Esophagus squamous epithelium (tissue), 5 donors: ENCODE data around the gene SLC15A5. TPM values are rescaled to one million over a fixed set of nuclear protein-coding genes. Genes with fewer than 3 reads are reported as not detected.

Experiments used
- DNase-seq: peaks from one replicate; lab custom pipeline; 2025; lab: John Stamatoyannopoulos, UW
- H3K27ac ChIP-seq, 4 donors: fragments of 200-600 bp; sonication (generic); one replicate each; pipeline ENCODE4 v1.5.1; 2016 to 2019; ENCODE audit warnings: mild to moderate bottlenecking in 1 of 4
- H3K27me3 ChIP-seq, 4 donors: fragments of 200-600 bp; sonication (generic); 1 replicate in 3 of 4; 2 replicates in 1 of 4; pipeline versions ENCODE4 v1.5.1 to v1.6.0; 2017 to 2021; ENCODE audit warnings: antibody characterized with exemption in 1 of 4
- H3K36me3 ChIP-seq, 3 donors: fragments of 200-600 bp; sonication (generic); one replicate each; pipeline ENCODE4 v1.5.1; 2016 to 2019
- H3K4me1 ChIP-seq, 3 donors: fragments of 200-600 bp; sonication (generic); one replicate each; pipeline ENCODE4 v1.5.1; 2017 to 2019
- H3K4me3 ChIP-seq, 4 donors: fragments of 200-600 bp; sonication (generic); 1 replicate in 3 of 4; 2 replicates in 1 of 4; pipeline ENCODE4 v1.5.1; 2016 to 2019; ENCODE audit warnings: mild to moderate bottlenecking in 2 of 4, moderate library complexity in 1 of 4
- H3K9me3 ChIP-seq, 3 donors: fragments of 200-600 bp; sonication (generic); one replicate each; pipeline ENCODE4 v1.5.1; 2016 to 2019
- POLR2A ChIP-seq, 4 donors: fragments of 450-650 bp; IDR thresholded peaks; one replicate each; pipeline ENCODE4 v1.6.1; 2017; ENCODE audit warnings: antibody characterized with exemption in 4 of 4, mild to moderate bottlenecking in 4 of 4, moderate library complexity in 3 of 4
- WGBS, 2 donors: methylation state at CpG; one replicate each; pipeline ENCODE4 v1.1.5; 2018; 5-methylcytosine and 5-hydroxymethylcytosine counted together
- intact Hi-C: fragments of 100-400 bp; cut with DNase I; formaldehyde crosslinking; loops from one replicate; pipeline ENCODE4 v1.15.0; 2022
- total RNA-seq, 4 donors: library from RNA; depleted of rRNA; stranded (reverse); fragments of >200 nt; gene quantifications; one replicate each; pipeline ENCODE4 v1.1.0, GENCODE V29; 2016
- TF ChIP-seq, protein P1 (sequence below), 6 experiments: fragments of 450-650 bp in 4 of 6; fragments of 200-600 bp in 2 of 6; sonication (generic) in 2 of 6; IDR thresholded peaks; one replicate each; pipeline ENCODE4 v1.5.1; 2016 to 2019; ENCODE audit warnings: antibody characterized with exemption in 6 of 6, mild to moderate bottlenecking in 4 of 6, moderate library complexity in 4 of 6
- donor health status: DM: yes; HTN: yes; CAD: no.

The SLC15A5 gene
- total RNA-seq, 4 donors from 2014 or later, result not detected

DNA sequence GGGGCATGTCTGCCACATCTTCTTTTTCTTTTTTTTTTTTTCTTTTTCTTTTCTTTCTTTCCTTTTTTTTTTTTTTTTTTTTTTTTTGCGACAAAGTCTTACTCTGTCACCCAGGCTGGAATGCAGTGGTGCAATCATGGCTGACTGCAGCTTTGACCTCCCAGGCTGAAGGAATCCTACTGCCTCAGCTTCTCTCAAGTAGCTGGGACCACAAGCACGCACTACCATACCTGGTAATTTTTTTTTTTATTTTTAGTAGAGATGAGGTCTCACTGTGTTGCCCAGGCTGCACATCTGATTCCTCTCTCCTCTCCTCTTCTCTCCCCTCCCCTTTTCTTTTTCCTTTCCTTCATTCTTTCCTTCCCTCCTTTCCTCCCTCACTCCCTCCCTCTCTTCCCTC lies 18.5 kb downstream of the SLC15A5 start:
- TF ChIP-seq POLR2A (IDR thresholded peaks at IDR 0.05), result no peak
- TF ChIP-seq, protein P1, sequence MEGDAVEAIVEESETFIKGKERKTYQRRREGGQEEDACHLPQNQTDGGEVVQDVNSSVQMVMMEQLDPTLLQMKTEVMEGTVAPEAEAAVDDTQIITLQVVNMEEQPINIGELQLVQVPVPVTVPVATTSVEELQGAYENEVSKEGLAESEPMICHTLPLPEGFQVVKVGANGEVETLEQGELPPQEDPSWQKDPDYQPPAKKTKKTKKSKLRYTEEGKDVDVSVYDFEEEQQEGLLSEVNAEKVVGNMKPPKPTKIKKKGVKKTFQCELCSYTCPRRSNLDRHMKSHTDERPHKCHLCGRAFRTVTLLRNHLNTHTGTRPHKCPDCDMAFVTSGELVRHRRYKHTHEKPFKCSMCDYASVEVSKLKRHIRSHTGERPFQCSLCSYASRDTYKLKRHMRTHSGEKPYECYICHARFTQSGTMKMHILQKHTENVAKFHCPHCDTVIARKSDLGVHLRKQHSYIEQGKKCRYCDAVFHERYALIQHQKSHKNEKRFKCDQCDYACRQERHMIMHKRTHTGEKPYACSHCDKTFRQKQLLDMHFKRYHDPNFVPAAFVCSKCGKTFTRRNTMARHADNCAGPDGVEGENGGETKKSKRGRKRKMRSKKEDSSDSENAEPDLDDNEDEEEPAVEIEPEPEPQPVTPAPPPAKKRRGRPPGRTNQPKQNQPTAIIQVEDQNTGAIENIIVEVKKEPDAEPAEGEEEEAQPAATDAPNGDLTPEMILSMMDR (IDR thresholded peaks at IDR 0.05), result no peak
- intact Hi-C loops, result no loop called here
- H3K27ac ChIP-seq, result no peak overlapping the region
- H3K36me3 ChIP-seq, result no peaks in the 10 kb centered on the region
- WGBS, 2 donors, result 70 to 79% methylated on average over 2 of the region's 2 CpGs
- H3K4me1 ChIP-seq, result no peaks in the 10 kb centered on the region
- DNase-seq, result no peak
- no peaks in the 10 kb centered on the region for H3K9me3 ChIP-seq
- H3K4me3 ChIP-seq, result no peak overlapping the region
- no peaks in the 10 kb centered on the region for H3K27me3 ChIP-seq

DNA sequence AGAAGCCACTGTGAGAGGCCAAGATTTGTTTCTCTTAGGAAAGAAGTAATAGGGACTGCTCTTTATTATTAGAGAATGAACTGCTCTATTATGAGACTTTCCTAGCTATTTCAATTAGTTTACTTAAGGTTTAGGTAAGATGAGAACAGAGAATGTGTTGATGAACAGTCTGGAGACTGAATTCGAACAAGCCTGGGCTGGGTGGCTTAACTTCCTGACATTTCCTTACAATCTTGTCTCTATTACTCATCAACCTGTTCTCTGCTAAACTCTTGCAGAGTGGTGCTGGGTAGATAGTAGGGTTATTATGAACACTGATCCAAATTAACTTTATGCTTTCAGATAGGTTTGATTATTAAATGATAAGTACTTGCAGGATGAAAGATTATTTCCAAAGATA lies 31.2 kb downstream of the SLC15A5 start:
- WGBS, 2 donors, result 23 to 31% methylated on average over 1 of the region's 1 CpG
- no peak for DNase-seq
- H3K36me3 ChIP-seq, result no peaks in the 10 kb centered on the region
- no peaks in the 10 kb centered on the region for H3K9me3 ChIP-seq
- no peak overlapping the region for H3K27ac ChIP-seq
- no peaks in the 10 kb centered on the region for H3K4me1 ChIP-seq
- H3K4me3 ChIP-seq, result no peak overlapping the region
- H3K27me3 ChIP-seq, result no peaks in the 10 kb centered on the region
- intact Hi-C loops, result no loop called here
- no peak for TF ChIP-seq POLR2A (IDR thresholded peaks at IDR 0.05)
- TF ChIP-seq, protein P1 (IDR thresholded peaks at IDR 0.05), result no peak

DNA sequence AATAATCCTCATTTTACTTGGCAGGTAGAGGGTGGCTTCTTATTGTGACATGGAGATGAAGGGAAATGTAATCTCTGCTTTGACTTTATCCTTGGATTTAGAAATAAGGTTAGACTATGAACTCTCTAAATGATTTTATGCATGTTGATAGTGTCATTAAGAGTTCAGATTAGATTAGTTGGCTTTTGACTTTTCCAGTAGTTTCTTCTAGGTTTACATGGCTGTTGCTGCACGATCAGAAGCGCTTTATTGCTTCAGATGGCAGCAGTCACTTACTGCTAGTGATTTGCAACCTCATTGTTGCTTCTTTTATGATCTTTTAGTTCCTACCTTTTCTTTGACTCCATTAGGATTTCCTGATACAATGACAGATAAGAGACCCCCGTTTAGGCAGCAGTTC lies 32.3 kb downstream of the SLC15A5 start:
- TF ChIP-seq, protein P1 (IDR thresholded peaks at IDR 0.05), result no peak
- no peak for TF ChIP-seq POLR2A (IDR thresholded peaks at IDR 0.05)
- no peaks in the 10 kb centered on the region for H3K36me3 ChIP-seq
- H3K4me1 ChIP-seq, result no peaks in the 10 kb centered on the region
- H3K9me3 ChIP-seq, result no peaks in the 10 kb centered on the region
- no peak overlapping the region for H3K27ac ChIP-seq
- no peak for DNase-seq
- 66 to 68% methylated on average over 3 of the region's 3 CpGs for WGBS, 2 donors
- intact Hi-C loops, result no loop called here
- H3K27me3 ChIP-seq, result no peaks in the 10 kb centered on the region
- H3K4me3 ChIP-seq, result no peak overlapping the region

DNA sequence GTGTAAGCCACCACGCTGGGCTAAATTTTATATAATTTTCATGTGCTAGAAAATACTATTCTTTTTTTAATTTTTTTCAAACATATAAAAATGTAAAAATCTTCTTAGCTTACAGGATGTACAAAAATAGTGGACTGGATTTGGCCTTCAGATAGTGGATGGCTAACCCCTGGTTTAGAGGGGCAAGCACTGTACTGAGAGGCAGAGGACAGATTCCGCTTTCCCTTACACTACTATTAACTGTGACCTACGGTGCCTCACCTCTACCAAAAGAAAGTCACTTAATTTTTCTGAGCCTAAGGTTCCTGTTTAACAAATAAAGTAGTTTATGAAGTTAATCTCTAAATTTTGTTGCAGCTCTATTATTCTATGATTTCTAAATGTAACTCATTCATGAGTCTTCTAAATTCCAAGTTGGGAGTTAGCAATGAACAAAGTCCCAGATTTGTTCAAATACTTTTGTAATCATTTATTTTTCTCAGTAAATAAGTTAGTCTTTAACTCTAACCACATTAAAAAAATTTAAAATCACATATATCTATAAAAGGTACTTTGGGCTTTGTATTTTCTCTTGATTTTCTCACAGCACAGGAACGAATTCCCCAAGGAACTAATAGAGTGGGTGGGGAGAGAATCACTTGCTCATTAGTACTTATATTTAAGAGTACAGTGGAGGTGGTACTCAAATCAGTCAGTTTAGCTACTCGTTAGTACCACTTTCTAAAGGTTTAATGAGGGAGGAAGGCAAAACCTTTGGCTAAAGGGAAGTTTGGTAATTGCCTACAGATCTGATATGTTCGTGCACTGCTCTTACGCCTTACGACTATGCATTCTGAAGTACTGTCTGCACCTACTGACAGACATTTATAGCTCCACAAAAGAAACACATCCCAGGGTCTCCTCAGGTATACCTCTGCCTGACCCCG lies 33.7 kb downstream of the SLC15A5 start:
- no peak overlapping the region for H3K27ac ChIP-seq
- H3K27me3 ChIP-seq, result no peaks in the 10 kb centered on the region
- WGBS, 2 donors, result 77 to 81% methylated on average over 9 of the region's 9 CpGs
- intact Hi-C loops, result no loop called here
- DNase-seq, result no peak
- H3K4me1 ChIP-seq, result no peaks in the 10 kb centered on the region
- TF ChIP-seq POLR2A (IDR thresholded peaks at IDR 0.05), result no peak
- TF ChIP-seq, protein P1 (IDR thresholded peaks at IDR 0.05), result no peak
- no peaks in the 10 kb centered on the region for H3K9me3 ChIP-seq
- no peak overlapping the region for H3K4me3 ChIP-seq
- H3K36me3 ChIP-seq, result no peaks in the 10 kb centered on the region

DNA sequence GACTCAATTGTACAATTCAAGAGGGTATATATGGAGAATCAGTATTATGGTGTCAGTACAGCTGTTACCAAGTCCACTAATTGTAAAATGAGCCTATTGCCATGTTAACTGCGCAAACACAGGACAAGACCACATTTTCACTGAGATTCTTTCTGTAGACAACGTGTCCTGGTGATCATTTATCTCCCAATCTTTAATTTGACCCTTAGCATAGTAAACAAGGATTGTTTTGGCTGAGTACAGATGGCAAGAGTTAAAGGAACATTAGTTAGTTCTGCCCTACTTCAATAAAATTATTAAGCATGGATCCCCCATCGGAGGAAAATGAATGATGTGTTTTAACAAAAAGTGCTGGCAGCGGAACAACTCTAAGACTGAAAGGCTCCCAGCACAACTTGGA lies 36.1 kb downstream of the SLC15A5 start:
- WGBS, 2 donors, result 66 to 70% methylated on average over 4 of the region's 4 CpGs
- H3K4me1 ChIP-seq, result no peaks in the 10 kb centered on the region
- TF ChIP-seq POLR2A (IDR thresholded peaks at IDR 0.05), result no peak
- TF ChIP-seq, protein P1 (IDR thresholded peaks at IDR 0.05), result no peak

More for the DNA sequence above, 36.1 kb downstream of the SLC15A5 start:
- Histone ChIP-seq H3K27me3 (no peaks in the 10 kb centered on the region), H3K4me3 (no peak overlapping the region), H3K27ac (no peak overlapping the region), H3K9me3 (no peaks in the 10 kb centered on the region), H3K36me3 (no peaks in the 10 kb centered on the region)
- no peak for DNase-seq
- intact Hi-C loops, result no loop called here
